GM11168 (cell line): ENCODE data around the gene PTGIR.
"Not testable (repeated sequence)": the region's sequence is repeated elsewhere in the genome, so short reads cannot be mapped to it uniquely, and the experiment has no call there.

Experiments used
- in situ Hi-C: fragments of 300-500 bp; cut with MboI; formaldehyde crosslinking; loops from one replicate; pipeline ENCODE4 v1.12.0; 2022; ENCODE audit warnings: low sequenced_read_pairs; ENCODE audit not compliant: unreplicated experiment

PTGIR gene

GRCh38 chr19:46640656-46641055 is 15.8 kb upstream of the PTGIR start:
- in situ Hi-C loops = no loop called here

GRCh38 chr19:46639358-46640182 is 14.7 kb upstream of the PTGIR start:
- in situ Hi-C loops = no loop called here

GRCh38 chr19:46637224-46637623 is 12.3 kb upstream of the PTGIR start:
- in situ Hi-C loops = no loop called here

- in situ Hi-C loops = no loop called here
These were observed 11.3 kb upstream of the PTGIR start, which contains the start of gene GNG8 for GRCh38 chr19:46635920-46636761. Gene GNG8 (minus strand): TSS chr19:46636202. CDS start chr19:46634682, 1,520 bp downstream.

- in situ Hi-C loops = no loop called here
These were observed 9.8 kb upstream of the PTGIR start for GRCh38 chr19:46634656-46635218.

- in situ Hi-C loops = no loop called here
These were observed 9.3 kb upstream of the PTGIR start for GRCh38 chr19:46634045-46634655.

- in situ Hi-C loops = no loop called here
These were observed 8.2 kb upstream of the PTGIR start for GRCh38 chr19:46633130-46633529.

GRCh38 chr19:46631481-46631880 is 6.6 kb upstream of the PTGIR start:
- in situ Hi-C loops = no loop called here

GRCh38 chr19:46630586-46631205 is 5.8 kb upstream of the PTGIR start:
- in situ Hi-C loops = no loop called here

GRCh38 chr19:46629546-46630025 is 4.7 kb upstream of the PTGIR start:
- in situ Hi-C loops = no loop called here

GRCh38 chr19:46628970-46629369 is 4.1 kb upstream of the PTGIR start:
- in situ Hi-C loops = not testable (repeated sequence)

- in situ Hi-C loops = no loop called here
These were observed 1.6 kb upstream of the PTGIR start for GRCh38 chr19:46626446-46626845.

GRCh38 chr19:46625731-46626130 is 842 bp upstream of the PTGIR start:
- in situ Hi-C loops = no loop called here

- in situ Hi-C loops = no loop called here
These were observed 880 bp downstream of the PTGIR start for GRCh38 chr19:46623915-46624502.

- in situ Hi-C loops = no loop called here
These were observed 2.8 kb downstream of the PTGIR start for GRCh38 chr19:46622118-46622446.

GRCh38 chr19:46621191-46622117 is 3.4 kb downstream of the PTGIR start:
- in situ Hi-C loops = no loop called here

- in situ Hi-C loops = no loop called here
These were observed 4.2 kb downstream of the PTGIR start for GRCh38 chr19:46620716-46621115.

GRCh38 chr19:46620267-46620666 is 4.6 kb downstream of the PTGIR start:
- in situ Hi-C loops = no loop called here
